HG03378 (cell line): Measurements from ENCODE around the gene ACTA2.
"Not testable (repeated sequence)": the region's sequence is repeated elsewhere in the genome, so short reads cannot be mapped to it uniquely, and the experiment has no call there.

Source experiments
- ATAC-seq: cut with Tn5 transposase; IDR thresholded peaks from one replicate; pipeline ENCODE4 v1.9.1; 2021; ENCODE audit warnings: mild to moderate bottlenecking, moderate library complexity; ENCODE audit not compliant: unreplicated experiment

ACTA2 gene

GRCh38 chr10:88953662-88954061 is 1.1 kb upstream of the ACTA2 start:
- no peak for ATAC-seq

GRCh38 chr10:88949912-88950837 is 2.4 kb downstream of the ACTA2 start:
- no peak for ATAC-seq

- ATAC-seq, result no peak
Observed at GRCh38 chr10:88949051-88949450, 3.5 kb downstream of the ACTA2 start.

- no peak for ATAC-seq
Observed at GRCh38 chr10:88946965-88947590, 5.5 kb downstream of the ACTA2 start.

GRCh38 chr10:88946200-88946599 is 6.4 kb downstream of the ACTA2 start:
- ATAC-seq, result no peak

GRCh38 chr10:88944813-88945212 is 7.8 kb downstream of the ACTA2 start:
- ATAC-seq, result no peak

- no peak for ATAC-seq
Observed at GRCh38 chr10:88943778-88944177, 8.8 kb downstream of the ACTA2 start.

GRCh38 chr10:88941026-88941425 is 11.5 kb downstream of the ACTA2 start:
- ATAC-seq, result no peak

GRCh38 chr10:88938938-88939337 is 13.6 kb downstream of the ACTA2 start:
- no peak for ATAC-seq

- ATAC-seq, result no peak
Observed at GRCh38 chr10:88938039-88938438, 14.5 kb downstream of the ACTA2 start.

GRCh38 chr10:88936656-88937055 is 15.9 kb downstream of the ACTA2 start:
- ATAC-seq, result no peak

GRCh38 chr10:88934900-88935672 is 17.5 kb downstream of the ACTA2 start:
- ATAC-seq, result peak; percentile 34

GRCh38 chr10:88933564-88933963 is 19.0 kb downstream of the ACTA2 start:
- no peak for ATAC-seq

GRCh38 chr10:88932539-88933256 is 19.9 kb downstream of the ACTA2 start:
- ATAC-seq, result peak; percentile 63

GRCh38 chr10:88932029-88932428 is 20.5 kb downstream of the ACTA2 start:
- ATAC-seq, result not testable (repeated sequence)

- ATAC-seq, result no peak
Observed at GRCh38 chr10:88931548-88931947, 21.0 kb downstream of the ACTA2 start.

GRCh38 chr10:88928254-88928653 is 24.3 kb downstream of the ACTA2 start:
- ATAC-seq, result no peak

GRCh38 chr10:88927416-88927690 is 25.2 kb downstream of the ACTA2 start:
- ATAC-seq, result no peak

GRCh38 chr10:88926566-88927415 is 25.8 kb downstream of the ACTA2 start:
- no peak for ATAC-seq

GRCh38 chr10:88923520-88923919 is 29.1 kb downstream of the ACTA2 start:
- ATAC-seq, result no peak
